Keratinocyte (primary cell): ENCODE measurements around the gene SIX6.
A peak's percentile ranks its signal among the peaks of the same experiment; 100 is the strongest.

ENCODE experiments used
- EZH2 ChIP-seq: IDR thresholded peaks from one replicate; pipeline ENCODE4 v1.6.1; 2012; ENCODE audit warnings: inconsistent platforms, mild to moderate bottlenecking, low read length, moderate library complexity
- TF ChIP-seq, protein P1 (sequence below), 3 experiments: IDR thresholded peaks in 1 of 3; conservative IDR thresholded peaks in 1 of 3; optimal IDR thresholded peaks in 1 of 3; 2 replicates in 2 of 3; 3 replicates in 1 of 3; pipeline versions ENCODE3 to v1.5.1; 2011; ENCODE audit warnings: low read length in 3 of 3, mild to moderate bottlenecking in 3 of 3, moderate library complexity in 2 of 3, control low read depth in 1 of 3, inconsistent platforms in 1 of 3; ENCODE audit not compliant: insufficient read depth in 2 of 3; ENCODE audit errors: extremely low read depth in 1 of 3

- TF ChIP-seq, protein P1, sequence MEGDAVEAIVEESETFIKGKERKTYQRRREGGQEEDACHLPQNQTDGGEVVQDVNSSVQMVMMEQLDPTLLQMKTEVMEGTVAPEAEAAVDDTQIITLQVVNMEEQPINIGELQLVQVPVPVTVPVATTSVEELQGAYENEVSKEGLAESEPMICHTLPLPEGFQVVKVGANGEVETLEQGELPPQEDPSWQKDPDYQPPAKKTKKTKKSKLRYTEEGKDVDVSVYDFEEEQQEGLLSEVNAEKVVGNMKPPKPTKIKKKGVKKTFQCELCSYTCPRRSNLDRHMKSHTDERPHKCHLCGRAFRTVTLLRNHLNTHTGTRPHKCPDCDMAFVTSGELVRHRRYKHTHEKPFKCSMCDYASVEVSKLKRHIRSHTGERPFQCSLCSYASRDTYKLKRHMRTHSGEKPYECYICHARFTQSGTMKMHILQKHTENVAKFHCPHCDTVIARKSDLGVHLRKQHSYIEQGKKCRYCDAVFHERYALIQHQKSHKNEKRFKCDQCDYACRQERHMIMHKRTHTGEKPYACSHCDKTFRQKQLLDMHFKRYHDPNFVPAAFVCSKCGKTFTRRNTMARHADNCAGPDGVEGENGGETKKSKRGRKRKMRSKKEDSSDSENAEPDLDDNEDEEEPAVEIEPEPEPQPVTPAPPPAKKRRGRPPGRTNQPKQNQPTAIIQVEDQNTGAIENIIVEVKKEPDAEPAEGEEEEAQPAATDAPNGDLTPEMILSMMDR (optimal IDR thresholded peaks at IDR 0.05 in 1 of 3, IDR thresholded peaks at IDR 0.05 in 1 of 3, conservative IDR thresholded peaks at IDR 0.05 in 1 of 3; ENCODE audit: extremely low read depth in 1 of 3, insufficient read depth in 2 of 3, low read length in 3 of 3), result no peak
- TF ChIP-seq EZH2, result peak; percentile 98
These were observed 700 bp downstream of the SIX6 start for GRCh38 chr14:60509438-60510253.
